WTC11 (cell line): Measurements from ENCODE around the gene MACO1. TPM values are rescaled to one million over a fixed set of nuclear protein-coding genes. Genes with fewer than 3 reads are reported as not detected.

ENCODE experiments used
- ATAC-seq: fragments of 200-7000 bp; cut with Tn5 transposase; 2 replicates; pipeline ENCODE4 v1.10.0; 2021; ENCODE audit warnings: mild to moderate bottlenecking, moderate library complexity
- CTCF ChIA-PET: fragments of 300-600 bp; sonication (Branson Sonifier 250); formaldehyde crosslinking; loops from one replicate; lab custom pipeline; 2021; ENCODE audit warnings: antibody characterized with exemption; lab: Charles Lee
- POLR2A ChIA-PET: fragments of 350-600 bp; sonication (Branson Sonifier 250); formaldehyde crosslinking; loops from one replicate; lab custom pipeline; 2021; ENCODE audit warnings: antibody characterized with exemption; lab: Charles Lee
- DNase-seq: peaks from one replicate; pipeline ENCODE4 v3.0.0; 2021; ENCODE audit warnings: low spot score
- H3K27ac Mint-ChIP-seq: 2 replicates; pipeline ENCODE4 v1.8.0; 2021; ENCODE audit warnings: mixed read lengths
- H3K27me3 Mint-ChIP-seq: 2 replicates; pipeline ENCODE4 v1.8.0; 2021; ENCODE audit warnings: low read depth, mild to moderate bottlenecking, moderate library complexity, mixed read lengths
- H3K36me3 Mint-ChIP-seq: 2 replicates; pipeline ENCODE4 v1.8.0; 2021; ENCODE audit warnings: mixed read lengths
- H3K4me1 Mint-ChIP-seq: 2 replicates; pipeline ENCODE4 v1.8.0; 2022; ENCODE audit warnings: mixed read lengths
- H3K4me3 Mint-ChIP-seq: 2 replicates; pipeline ENCODE4 v1.8.0; 2021; ENCODE audit warnings: mild to moderate bottlenecking, moderate library complexity, mixed read lengths
- H3K9me3 Mint-ChIP-seq: 2 replicates; pipeline ENCODE4 v1.8.0; 2021; ENCODE audit warnings: mixed read lengths
- AFF4 ChIP-seq: sonication (generic); formaldehyde crosslinking; IDR thresholded peaks from 2 replicates; pipeline ENCODE4 v1.8.1; 2023; ENCODE audit warnings: mild to moderate bottlenecking, missing genetic modification reagents, borderline replicate concordance
- ATF1 ChIP-seq: sonication (generic); formaldehyde crosslinking; IDR thresholded peaks from 2 replicates; pipeline ENCODE4 v1.8.1; 2023; ENCODE audit warnings: mild to moderate bottlenecking, moderate library complexity, missing genetic modification reagents
- ATF6 ChIP-seq: sonication (generic); formaldehyde crosslinking; IDR thresholded peaks from 2 replicates; pipeline ENCODE4 v1.8.1; 2023; ENCODE audit warnings: mild to moderate bottlenecking, missing genetic modification reagents
- CBFB ChIP-seq: sonication (generic); formaldehyde crosslinking; IDR thresholded peaks from 2 replicates; pipeline ENCODE4 v1.8.1; 2022; ENCODE audit warnings: mild to moderate bottlenecking, low read depth, missing genetic modification reagents
- CTCF ChIP-seq: fragments of 200-600 bp; IDR thresholded peaks from 2 replicates; pipeline ENCODE4 v1.8.0; 2022; ENCODE audit warnings: antibody characterized with exemption
- ESRRA ChIP-seq: sonication (generic); formaldehyde crosslinking; IDR thresholded peaks from 2 replicates; pipeline ENCODE4 v1.8.1; 2022; ENCODE audit warnings: mild to moderate bottlenecking, missing genetic modification reagents, borderline replicate concordance
- GABPB1 ChIP-seq: sonication (generic); formaldehyde crosslinking; IDR thresholded peaks from 2 replicates; pipeline ENCODE4 v1.8.1; 2023; ENCODE audit warnings: mild to moderate bottlenecking, missing genetic modification reagents
- GRHL2 ChIP-seq: fragments of 250-450 bp; sonication (Bioruptor Pico); IDR thresholded peaks from 2 replicates; pipeline ENCODE4 v1.8.0; 2022; ENCODE audit warnings: mild to moderate bottlenecking, moderate library complexity; ENCODE audit not compliant: insufficient replicate concordance, severe bottlenecking
- MAX ChIP-seq: sonication (generic); formaldehyde crosslinking; IDR thresholded peaks from 2 replicates; pipeline ENCODE4 v1.8.0; 2022; ENCODE audit warnings: mild to moderate bottlenecking, missing genetic modification reagents
- MYBL2 ChIP-seq: sonication (generic); formaldehyde crosslinking; IDR thresholded peaks from 2 replicates; pipeline ENCODE4 v1.8.1; 2023; ENCODE audit warnings: mild to moderate bottlenecking, moderate library complexity, missing genetic modification reagents
- NFATC4 ChIP-seq: fragments of 250-450 bp; sonication (Bioruptor Pico); IDR thresholded peaks from 2 replicates; pipeline ENCODE4 v1.9.0; 2021; ENCODE audit warnings: mild to moderate bottlenecking
- TCF7 ChIP-seq: sonication (generic); formaldehyde crosslinking; IDR thresholded peaks from 2 replicates; pipeline ENCODE4 v1.8.0; 2022; ENCODE audit warnings: mild to moderate bottlenecking, low read depth, missing genetic modification reagents, moderate library complexity
- USF2 ChIP-seq: sonication (generic); formaldehyde crosslinking; IDR thresholded peaks from 2 replicates; pipeline ENCODE4 v1.8.1; 2023; ENCODE audit warnings: mild to moderate bottlenecking, missing genetic modification reagents, moderate library complexity
- ZNF317 ChIP-seq: sonication (generic); formaldehyde crosslinking; IDR thresholded peaks from 2 replicates; pipeline ENCODE4 v1.8.1; 2023; ENCODE audit warnings: low read depth, mild to moderate bottlenecking, moderate library complexity, missing genetic modification reagents, borderline replicate concordance
- ZNF416 ChIP-seq: fragments of 250-450 bp; sonication (Bioruptor Pico); IDR thresholded peaks from 2 replicates; pipeline ENCODE4 v1.9.0; 2021; ENCODE audit warnings: mild to moderate bottlenecking, inconsistent platforms
- ZNF423 ChIP-seq: fragments of 250-450 bp; sonication (Bioruptor Pico); IDR thresholded peaks from 2 replicates; pipeline ENCODE4 v2.1.2; 2022; ENCODE audit warnings: mild to moderate bottlenecking, moderate library complexity
- ZNF425 ChIP-seq: fragments of 250-450 bp; sonication (Bioruptor Pico); conservative IDR thresholded peaks from 2 replicates; pipeline ENCODE4 v1.9.0; 2021; ENCODE audit warnings: mild to moderate bottlenecking
- total RNA-seq: library from RNA; stranded (reverse); gene quantifications from 3 replicates; pipeline ENCODE4 v1.2.3, GENCODE V29; 2021

The MACO1 gene
- total RNA-seq, 1 experiment from 2014 or later, result 9.5 TPM

DNA sequence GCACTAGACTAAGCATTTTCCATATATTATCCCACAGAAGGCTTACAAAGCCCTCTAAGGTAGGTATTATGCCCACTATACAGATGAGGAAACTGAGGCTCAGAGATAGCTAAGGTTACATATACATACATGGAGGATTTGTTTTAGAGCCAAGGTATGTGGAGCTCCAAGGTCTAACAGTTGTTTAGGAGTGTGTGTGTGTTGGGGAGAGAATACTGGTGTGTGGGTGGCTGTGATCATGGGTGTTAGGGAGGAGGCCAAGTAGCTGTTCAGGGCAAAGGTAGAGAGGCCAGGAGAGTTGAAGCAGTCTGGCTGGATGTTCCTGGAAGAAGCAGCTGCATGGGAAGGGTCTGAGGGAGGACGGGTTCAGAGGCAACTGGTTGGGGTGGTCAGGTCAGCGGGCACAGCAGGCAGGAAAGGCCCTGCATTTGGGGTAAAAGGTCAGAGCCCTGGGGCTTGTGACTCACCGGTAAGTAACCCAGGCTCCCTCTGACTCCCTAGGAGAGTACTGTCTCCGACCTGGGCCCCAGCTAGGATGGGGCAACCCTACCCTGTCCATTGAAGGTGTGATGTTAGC lies 107.6 kb downstream of the MACO1 start (continued):
- TF ChIP-seq CTCF (no peak), MAX (no peak), GABPB1 (CRISPR knock-in tag) (no peak), ESRRA (CRISPR knock-in tag) (no peak), ZNF425 (CRISPR knock-in tag) (no peak), NFATC4 (CRISPR knock-in tag) (no peak)

DNA sequence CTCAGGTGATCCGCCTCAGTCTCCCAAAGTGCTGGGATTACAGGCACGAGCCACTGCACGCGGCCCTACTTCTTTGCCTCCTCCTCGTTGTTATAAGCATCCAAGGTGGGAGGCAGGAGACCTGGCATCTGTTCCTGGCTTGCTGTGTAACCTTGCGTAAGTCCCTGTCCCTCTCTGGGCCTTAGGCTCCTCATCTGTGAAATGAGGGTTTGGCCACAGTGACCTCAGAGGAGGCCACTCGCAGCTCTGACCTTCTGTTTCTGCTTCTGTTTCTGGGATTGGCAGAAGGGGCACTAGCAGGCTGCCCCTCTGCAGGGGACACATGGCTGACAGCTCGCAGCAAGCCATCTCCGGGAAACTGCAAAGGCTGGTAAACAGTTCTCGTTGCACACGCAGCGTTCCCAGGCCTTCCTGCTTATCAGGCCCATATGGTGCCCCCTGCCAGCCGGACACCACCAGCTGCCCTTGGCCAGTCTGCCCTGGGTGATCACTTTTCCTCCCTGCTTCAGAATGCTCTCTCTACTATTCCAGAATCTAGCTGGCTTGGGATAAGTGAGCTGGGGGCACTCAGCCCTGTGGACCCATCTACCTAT lies 110.1 kb downstream of the MACO1 start:
- no peaks in the 10 kb centered on the region for H3K36me3 Mint-ChIP-seq
- no peak for DNase-seq
- H3K27ac Mint-ChIP-seq, result no peak overlapping the region
- ChIA-PET CTCF (interaction anchor here (1.0 to 2.4 kb wide), 2 partner anchors 20 to 26 kb away, joined by 3 to 6 read pairs; no protein-coding TSS in a partner anchor), POLR2A (no interaction called here)
- no peak for ATAC-seq
- H3K27me3 Mint-ChIP-seq, result peaks cover 12% of the 10 kb centered on the region
- peaks cover 26% of the 10 kb centered on the region for H3K4me1 Mint-ChIP-seq
- TF ChIP-seq TCF7 (CRISPR knock-in tag), result no peak
- no peak for TF ChIP-seq GRHL2 (CRISPR knock-in tag)
- TF ChIP-seq CBFB, result no peak
- no peak overlapping the region for H3K4me3 Mint-ChIP-seq
- H3K9me3 Mint-ChIP-seq, result no peaks in the 10 kb centered on the region

DNA sequence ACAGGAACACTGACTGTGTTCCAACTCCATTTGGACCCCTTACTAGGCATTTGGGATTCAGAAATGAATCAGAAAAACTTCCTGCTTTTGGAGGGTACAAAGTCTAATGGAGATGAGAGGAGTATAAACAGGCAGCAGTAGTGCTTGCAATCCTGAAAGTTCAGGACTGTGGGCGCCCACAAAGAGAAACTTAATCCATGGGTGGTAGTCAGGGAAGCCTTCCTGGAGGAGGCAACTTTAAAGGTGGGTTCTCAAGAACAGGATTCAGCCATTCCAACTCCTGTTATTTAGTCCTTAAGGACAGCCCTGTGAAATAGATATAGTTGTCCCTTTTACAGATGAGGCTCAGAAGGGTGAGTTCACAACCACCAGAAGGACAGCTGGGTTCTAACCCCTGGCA lies 110.7 kb downstream of the MACO1 start:
- Mint-ChIP-seq H3K4me3 (no peak overlapping the region), H3K36me3 (no peaks in the 10 kb centered on the region), H3K9me3 (no peaks in the 10 kb centered on the region), H3K27ac (no peak overlapping the region; the same call in 1 of the 2 replicates), H3K27me3 (peaks cover 12% of the 10 kb centered on the region), H3K4me1 (peaks cover 26% of the 10 kb centered on the region)
- DNase-seq (no peak), ATAC-seq (no peak)
- ChIA-PET CTCF (interaction anchor here (2.4 kb wide), 1 partner anchor 20 kb away, joined by 6 read pairs; no protein-coding TSS in a partner anchor), POLR2A (no interaction called here)
- TF ChIP-seq ZNF423 (CRISPR knock-in tag) (no peak), MYBL2 (CRISPR knock-in tag) (no peak), AFF4 (CRISPR knock-in tag) (no peak), USF2 (CRISPR knock-in tag) (no peak), ATF1 (CRISPR knock-in tag) (no peak), ZNF416 (no peak), CTCF (no peak), CBFB (no peak), GRHL2 (CRISPR knock-in tag) (no peak), ZNF317 (CRISPR knock-in tag) (no peak), MAX (no peak), ATF6 (CRISPR knock-in tag) (no peak)
